Epithelial cell of proximal tubule (primary cell): ENCODE measurements around the gene PAPOLA. TPM values are rescaled to one million over a fixed set of nuclear protein-coding genes. Genes with fewer than 3 reads are reported as not detected.

Experiments
- DNase-seq: peaks from one replicate; pipeline ENCODE4 v3.0.0-alpha.2; 2011; ENCODE audit warnings: low read depth
- H3K4me3 ChIP-seq: 2 replicates; pipeline ENCODE4 v1.5.1; 2011; ENCODE audit warnings: low read depth, mild to moderate bottlenecking, low read length
- total RNA-seq: library from RNA; depleted of rRNA; stranded (reverse); fragments of >200 nt; gene quantifications from 2 replicates; pipeline ENCODE4 v1.2.3, GENCODE V29; 2015
- TF ChIP-seq, protein P1 (sequence below): conservative IDR thresholded peaks from 2 replicates; pipeline ENCODE4 v1.5.1; 2012; ENCODE audit warnings: low read depth, mild to moderate bottlenecking, low read length

The PAPOLA gene
- total RNA-seq, 1 donor from 2014 or later: 57.7 TPM

DNA sequence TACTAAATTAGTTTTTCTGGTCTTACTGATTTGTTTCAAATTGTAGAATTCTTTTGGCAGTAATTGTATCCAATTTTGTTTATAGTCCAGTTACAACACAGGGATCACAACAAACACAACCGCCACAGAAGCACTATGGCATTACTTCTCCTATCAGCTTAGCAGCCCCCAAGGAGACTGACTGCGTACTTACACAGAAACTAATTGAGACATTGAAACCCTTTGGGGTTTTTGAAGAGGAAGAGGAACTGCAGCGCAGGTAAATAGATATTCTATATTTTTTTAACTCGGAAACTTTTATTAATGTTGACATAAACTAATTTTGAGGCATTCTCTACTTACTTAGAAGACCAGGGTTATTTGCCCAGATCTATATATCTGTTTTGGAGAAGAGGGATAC is 17.8 kb downstream of the PAPOLA start:
- TF ChIP-seq, protein P1, sequence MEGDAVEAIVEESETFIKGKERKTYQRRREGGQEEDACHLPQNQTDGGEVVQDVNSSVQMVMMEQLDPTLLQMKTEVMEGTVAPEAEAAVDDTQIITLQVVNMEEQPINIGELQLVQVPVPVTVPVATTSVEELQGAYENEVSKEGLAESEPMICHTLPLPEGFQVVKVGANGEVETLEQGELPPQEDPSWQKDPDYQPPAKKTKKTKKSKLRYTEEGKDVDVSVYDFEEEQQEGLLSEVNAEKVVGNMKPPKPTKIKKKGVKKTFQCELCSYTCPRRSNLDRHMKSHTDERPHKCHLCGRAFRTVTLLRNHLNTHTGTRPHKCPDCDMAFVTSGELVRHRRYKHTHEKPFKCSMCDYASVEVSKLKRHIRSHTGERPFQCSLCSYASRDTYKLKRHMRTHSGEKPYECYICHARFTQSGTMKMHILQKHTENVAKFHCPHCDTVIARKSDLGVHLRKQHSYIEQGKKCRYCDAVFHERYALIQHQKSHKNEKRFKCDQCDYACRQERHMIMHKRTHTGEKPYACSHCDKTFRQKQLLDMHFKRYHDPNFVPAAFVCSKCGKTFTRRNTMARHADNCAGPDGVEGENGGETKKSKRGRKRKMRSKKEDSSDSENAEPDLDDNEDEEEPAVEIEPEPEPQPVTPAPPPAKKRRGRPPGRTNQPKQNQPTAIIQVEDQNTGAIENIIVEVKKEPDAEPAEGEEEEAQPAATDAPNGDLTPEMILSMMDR: no peak
- H3K4me3 ChIP-seq: no peak overlapping the region
- no peak for DNase-seq

DNA sequence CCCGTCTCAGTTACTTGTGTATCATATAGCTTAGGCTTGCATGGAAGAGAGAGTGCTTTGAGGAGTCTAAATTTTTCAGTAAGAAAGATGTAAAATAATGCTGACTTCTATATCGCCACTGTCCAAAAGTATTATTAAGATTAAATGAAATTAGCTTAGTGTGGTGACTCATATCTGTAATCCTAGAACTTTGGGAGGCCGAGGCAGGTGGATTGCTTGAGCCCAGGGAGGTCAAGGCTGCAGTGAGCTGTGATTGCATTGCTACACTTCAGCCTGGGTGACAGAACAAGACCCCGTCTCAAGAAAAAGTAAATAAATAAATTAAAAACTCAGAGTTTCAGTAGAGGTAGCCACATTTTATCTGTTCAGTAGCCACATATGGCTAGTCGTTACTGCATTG is 23.3 kb downstream of the PAPOLA start:
- H3K4me3 ChIP-seq: no peak overlapping the region
- TF ChIP-seq, protein P1: no peak
- no peak for DNase-seq

DNA sequence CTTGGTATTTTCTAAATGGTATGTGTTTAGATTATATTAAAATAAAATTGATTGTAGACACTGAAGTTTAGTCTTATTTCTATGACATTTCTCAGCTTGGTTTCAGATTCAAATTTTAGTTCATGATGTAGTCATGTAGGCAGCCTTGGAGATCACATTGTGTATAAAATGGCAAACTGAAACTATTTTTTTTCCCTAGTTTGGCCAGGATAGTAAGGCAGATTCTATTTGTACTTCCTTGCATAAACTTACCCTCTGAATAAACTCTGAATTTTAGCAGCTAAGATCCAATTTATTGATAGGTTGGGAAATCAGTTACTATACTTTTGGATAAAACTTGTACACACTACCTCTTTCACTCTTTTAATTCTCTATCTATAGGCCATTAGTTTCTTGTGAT is 30.4 kb downstream of the PAPOLA start:
- TF ChIP-seq, protein P1: no peak
- DNase-seq: no peak
- H3K4me3 ChIP-seq: no peak overlapping the region

DNA sequence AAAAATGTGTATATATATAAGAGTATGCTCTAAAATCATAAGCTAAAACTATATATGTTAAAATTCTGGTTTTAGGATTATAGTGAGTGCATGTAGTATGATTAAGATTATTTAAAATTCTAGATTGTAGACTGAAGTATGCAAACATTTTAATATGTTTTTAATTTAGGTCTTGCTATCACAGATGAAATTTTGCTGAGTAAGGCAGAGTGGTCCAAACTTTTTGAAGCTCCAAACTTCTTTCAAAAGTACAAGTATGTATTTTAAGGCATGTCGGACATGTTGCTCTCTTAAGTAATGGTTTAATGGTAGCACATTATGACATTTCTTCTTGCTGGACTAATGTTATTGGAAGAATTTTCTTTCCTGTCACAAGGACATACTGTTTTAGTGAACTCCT is 34.6 kb downstream of the PAPOLA start:
- no peak for DNase-seq
- H3K4me3 ChIP-seq: no peak overlapping the region
- TF ChIP-seq, protein P1: no peak

DNA sequence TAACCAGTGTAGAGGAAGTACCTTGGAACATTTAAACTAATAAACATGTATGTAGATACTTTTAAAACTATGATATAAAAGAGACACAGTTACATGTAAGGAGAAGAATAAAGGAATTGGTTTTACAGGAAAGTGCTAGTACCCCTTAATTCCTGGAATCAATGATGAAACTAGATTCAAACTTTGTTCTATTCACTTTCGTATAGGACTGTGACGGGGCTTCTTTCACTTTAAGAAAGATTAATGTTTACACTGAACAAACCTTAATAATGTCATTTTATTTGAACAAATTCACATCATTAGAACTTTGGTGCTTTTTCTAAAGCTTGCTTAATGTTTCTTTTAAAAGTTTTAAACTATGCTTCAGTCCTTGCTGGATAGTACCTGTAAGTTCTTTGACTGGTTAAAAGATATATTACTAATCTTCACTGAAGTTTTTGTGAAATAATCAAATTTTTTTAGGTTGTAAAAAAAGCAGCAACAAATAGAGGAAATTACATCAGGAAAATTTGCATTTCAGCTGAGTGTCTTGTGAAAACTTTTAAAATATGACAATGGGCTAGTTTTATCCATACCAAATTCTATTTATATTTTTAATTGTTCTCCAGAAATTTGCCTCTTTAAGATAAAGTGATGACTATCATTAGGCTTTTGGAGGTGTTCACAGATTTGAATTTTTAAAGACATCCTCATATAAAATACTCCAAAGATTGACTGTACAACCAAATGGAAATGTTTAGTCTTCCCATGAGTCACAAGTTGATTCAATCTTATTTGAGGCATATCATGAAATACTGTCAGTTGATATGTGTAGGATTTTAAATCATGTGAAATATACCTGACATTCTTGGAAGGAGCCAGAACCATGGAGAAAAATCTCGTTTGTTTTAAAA is 36.2 kb downstream of the PAPOLA start:
- TF ChIP-seq, protein P1: no peak
- peak overlapping the region; percentile 27 for H3K4me3 ChIP-seq
- DNase-seq: peak; percentile 50

DNA sequence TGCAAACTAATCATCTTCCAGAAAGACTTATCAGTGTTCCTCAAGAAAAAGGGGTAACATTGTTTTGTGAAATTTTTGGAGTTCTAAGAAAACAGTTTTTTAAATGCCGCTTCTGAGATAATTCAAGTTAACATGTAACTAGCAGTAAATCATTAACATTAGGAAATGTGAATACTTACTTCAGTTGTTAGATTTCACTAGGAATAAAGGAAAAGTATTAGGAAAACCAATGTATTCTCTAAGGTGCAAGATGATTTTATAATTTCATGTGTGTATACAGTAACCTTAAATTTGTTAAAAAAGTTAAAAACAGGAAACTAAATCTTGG is 36.8 kb downstream of the PAPOLA start:
- peak overlapping the region; percentile 27 for H3K4me3 ChIP-seq

More for the DNA sequence above, 36.8 kb downstream of the PAPOLA start:
- TF ChIP-seq, protein P1: no peak
- DNase-seq: no peak
